Measurements from ENCODE around the gene SLC25A44.

SLC25A44 gene

DNA sequence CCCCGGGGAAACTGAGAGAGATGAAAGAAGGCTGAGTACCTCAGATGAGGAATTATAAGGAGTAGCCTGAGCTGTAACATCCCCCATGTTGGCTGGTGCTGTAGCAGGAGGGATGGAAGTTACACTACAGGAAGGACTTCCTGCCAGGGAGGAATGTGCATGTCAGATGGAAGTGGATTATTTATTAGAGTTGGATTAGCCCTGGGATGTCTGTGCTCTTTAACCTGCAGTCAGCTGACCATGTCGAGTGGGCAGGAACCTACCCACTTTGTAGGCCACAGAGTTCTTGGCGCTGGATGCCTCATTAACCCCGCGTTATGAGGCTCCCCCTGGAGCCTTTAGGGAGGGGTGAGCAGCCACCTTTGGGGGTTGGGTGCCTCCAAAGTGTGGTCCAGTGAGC lies 41.3 kb upstream of the SLC25A44 start:
- Histone ChIP-seq H3K27me3 (replicated peaks; ENCODE audit: insufficient read depth, low read length) (no peaks in the 10 kb centered on the region), H3K9me2 (replicated peaks; ENCODE audit: insufficient read depth, low read length) (no peaks in the 10 kb centered on the region), H3K9me3 (replicated peaks; ENCODE audit: insufficient read depth, low read length) (no peaks in the 10 kb centered on the region), H3K9ac (ENCODE audit: low read length) (peak overlapping the region; percentile 68; the same call in 1 of the 2 replicates), H3K4me1 (ENCODE audit: low read length) (peaks cover 61% of the 10 kb centered on the region), H3K36me3 (replicated peaks; ENCODE audit: insufficient read depth, low read length) (no peaks in the 10 kb centered on the region), H3K4me3 (ENCODE audit: low read length) (no peak overlapping the region), H3K4me2 (ENCODE audit: low read depth, low read length) (peak overlapping the region; percentile 81; the same call in 1 of the 2 replicates), H4K20me1 (ENCODE audit: insufficient read depth, low read length) (no peaks in the 10 kb centered on the region), H3K79me2 (ENCODE audit: low read length) (peaks cover 65% of the 10 kb centered on the region), H3F3A (ENCODE audit: insufficient read depth, low read length) (peaks cover 90% of the 10 kb centered on the region), H3K27ac (ENCODE audit: low read length) (peak overlapping the region; percentile 91), H2AFZ (ENCODE audit: low read length) (no peak overlapping the region)
- no peak for DNase-seq
- TF ChIP-seq, protein P1, sequence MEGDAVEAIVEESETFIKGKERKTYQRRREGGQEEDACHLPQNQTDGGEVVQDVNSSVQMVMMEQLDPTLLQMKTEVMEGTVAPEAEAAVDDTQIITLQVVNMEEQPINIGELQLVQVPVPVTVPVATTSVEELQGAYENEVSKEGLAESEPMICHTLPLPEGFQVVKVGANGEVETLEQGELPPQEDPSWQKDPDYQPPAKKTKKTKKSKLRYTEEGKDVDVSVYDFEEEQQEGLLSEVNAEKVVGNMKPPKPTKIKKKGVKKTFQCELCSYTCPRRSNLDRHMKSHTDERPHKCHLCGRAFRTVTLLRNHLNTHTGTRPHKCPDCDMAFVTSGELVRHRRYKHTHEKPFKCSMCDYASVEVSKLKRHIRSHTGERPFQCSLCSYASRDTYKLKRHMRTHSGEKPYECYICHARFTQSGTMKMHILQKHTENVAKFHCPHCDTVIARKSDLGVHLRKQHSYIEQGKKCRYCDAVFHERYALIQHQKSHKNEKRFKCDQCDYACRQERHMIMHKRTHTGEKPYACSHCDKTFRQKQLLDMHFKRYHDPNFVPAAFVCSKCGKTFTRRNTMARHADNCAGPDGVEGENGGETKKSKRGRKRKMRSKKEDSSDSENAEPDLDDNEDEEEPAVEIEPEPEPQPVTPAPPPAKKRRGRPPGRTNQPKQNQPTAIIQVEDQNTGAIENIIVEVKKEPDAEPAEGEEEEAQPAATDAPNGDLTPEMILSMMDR (IDR thresholded peaks at IDR 0.05; ENCODE audit: low read length): no peak
- TF ChIP-seq EZH2 (optimal IDR thresholded peaks at IDR 0.05; ENCODE audit: low read depth, low read length) (no peak), EZH2phosphoT487 (IDR thresholded peaks at IDR 0.05; ENCODE audit: low read length) (no peak)

- Histone ChIP-seq H3K9ac (ENCODE audit: low read length) (peak within 1 kb of the TSS; percentile 90), H3K27me3 (replicated peaks; ENCODE audit: insufficient read depth, low read length) (no peaks in the 10 kb centered on the region), H3F3A (ENCODE audit: insufficient read depth, low read length) (peaks cover 91% of the 10 kb centered on the region), H2AFZ (ENCODE audit: low read length) (no peak within 1 kb of the TSS), H3K9me2 (replicated peaks; ENCODE audit: insufficient read depth, low read length) (no peaks in the 10 kb centered on the region), H3K4me2 (ENCODE audit: low read depth, low read length) (peak within 1 kb of the TSS; percentile 99), H3K9me3 (replicated peaks; ENCODE audit: insufficient read depth, low read length) (no peaks in the 10 kb centered on the region), H3K4me3 (ENCODE audit: low read length) (peak within 1 kb of the TSS; percentile 86), H3K27ac (ENCODE audit: low read length) (peak within 1 kb of the TSS; percentile 91), H4K20me1 (ENCODE audit: insufficient read depth, low read length) (no peaks in the 10 kb centered on the region), H3K36me3 (replicated peaks; ENCODE audit: insufficient read depth, low read length) (peaks cover under 1% of the 10 kb centered on the region; the same call in 1 of the 2 replicates), H3K79me2 (ENCODE audit: low read length) (peaks cover 71% of the 10 kb centered on the region), H3K4me1 (ENCODE audit: low read length) (peaks cover 58% of the 10 kb centered on the region)
- no peak for TF ChIP-seq EZH2 (optimal IDR thresholded peaks at IDR 0.05; ENCODE audit: low read depth, low read length)
- TF ChIP-seq, protein P1 (IDR thresholded peaks at IDR 0.05; ENCODE audit: low read length): no peak
- no peak for TF ChIP-seq EZH2phosphoT487 (IDR thresholded peaks at IDR 0.05; ENCODE audit: low read length)
- DNase-seq: no peak
Observed at GRCh38 chr1:156153362-156153761, 40.5 kb upstream of the SLC25A44 start, which contains the start of gene SEMA4A. Gene SEMA4A, plus strand, starts transcription at chr1:156153585. Its CDS starts 994 bp downstream, at chr1:156154579.

DNA sequence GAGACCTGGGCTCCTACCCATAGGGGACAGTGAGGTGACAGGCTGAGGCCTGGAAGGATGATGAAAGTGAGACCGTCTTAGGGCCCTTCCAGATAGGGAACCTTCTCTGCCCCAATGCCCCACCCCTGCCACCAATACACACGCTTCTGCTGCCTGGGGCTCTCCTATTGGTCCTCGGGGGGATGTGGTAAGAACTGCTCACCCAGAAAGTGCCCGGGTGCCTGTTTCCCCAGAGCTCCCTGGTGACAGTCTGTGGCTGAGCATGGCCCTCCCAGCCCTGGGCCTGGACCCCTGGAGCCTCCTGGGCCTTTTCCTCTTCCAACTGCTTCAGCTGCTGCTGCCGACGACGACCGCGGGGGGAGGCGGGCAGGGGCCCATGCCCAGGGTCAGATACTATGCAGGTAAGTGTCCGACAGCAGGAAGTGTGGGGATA lies 39.6 kb upstream of the SLC25A44 start:
- H3K9ac ChIP-seq (ENCODE audit: low read length): peak overlapping the region; percentile 90
- peak overlapping the region; percentile 91 for H3K27ac ChIP-seq (ENCODE audit: low read length)
- H3K4me2 ChIP-seq (ENCODE audit: low read depth, low read length): peak overlapping the region; percentile 99
- no peaks in the 10 kb centered on the region for H3K9me2 ChIP-seq (replicated peaks; ENCODE audit: insufficient read depth, low read length)
- H3K79me2 ChIP-seq (ENCODE audit: low read length): peaks cover 81% of the 10 kb centered on the region
- H2AFZ ChIP-seq (ENCODE audit: low read length): no peak overlapping the region
- no peaks in the 10 kb centered on the region for H4K20me1 ChIP-seq (ENCODE audit: insufficient read depth, low read length)
- H3F3A ChIP-seq (ENCODE audit: insufficient read depth, low read length): peaks cover 92% of the 10 kb centered on the region
- peaks cover 10% of the 10 kb centered on the region for H3K36me3 ChIP-seq (replicated peaks; ENCODE audit: insufficient read depth, low read length)
- TF ChIP-seq EZH2 (optimal IDR thresholded peaks at IDR 0.05; ENCODE audit: low read depth, low read length): no peak
- TF ChIP-seq EZH2phosphoT487 (IDR thresholded peaks at IDR 0.05; ENCODE audit: low read length): no peak
- TF ChIP-seq, protein P1 (IDR thresholded peaks at IDR 0.05; ENCODE audit: low read length): peak; percentile 35; the same call in 1 of the 2 replicates
- no peaks in the 10 kb centered on the region for H3K9me3 ChIP-seq (replicated peaks; ENCODE audit: insufficient read depth, low read length)
- DNase-seq: peak; percentile 95
- H3K4me1 ChIP-seq (ENCODE audit: low read length): peaks cover 60% of the 10 kb centered on the region
- H3K27me3 ChIP-seq (replicated peaks; ENCODE audit: insufficient read depth, low read length): no peaks in the 10 kb centered on the region
- peak overlapping the region; percentile 86 for H3K4me3 ChIP-seq (ENCODE audit: low read length)
